Glomerular endothelial cell (primary cell): ENCODE data around the gene CHDH. TPM values are rescaled to one million over a fixed set of nuclear protein-coding genes. Genes with fewer than 3 reads are reported as not detected.

Experiments
- DNase-seq: peaks from one replicate; pipeline ENCODE4 v3.0.0-alpha.2; 2011; ENCODE audit warnings: low read depth, low spot score; ENCODE audit errors: extremely low read depth
- total RNA-seq: library from RNA; depleted of rRNA; stranded (reverse); fragments of >200 nt; gene quantifications from 2 replicates; pipeline ENCODE4 v1.2.3, GENCODE V29; 2015

Gene CHDH
- total RNA-seq, 1 donor from 2014 or later = 0.06 TPM

DNA sequence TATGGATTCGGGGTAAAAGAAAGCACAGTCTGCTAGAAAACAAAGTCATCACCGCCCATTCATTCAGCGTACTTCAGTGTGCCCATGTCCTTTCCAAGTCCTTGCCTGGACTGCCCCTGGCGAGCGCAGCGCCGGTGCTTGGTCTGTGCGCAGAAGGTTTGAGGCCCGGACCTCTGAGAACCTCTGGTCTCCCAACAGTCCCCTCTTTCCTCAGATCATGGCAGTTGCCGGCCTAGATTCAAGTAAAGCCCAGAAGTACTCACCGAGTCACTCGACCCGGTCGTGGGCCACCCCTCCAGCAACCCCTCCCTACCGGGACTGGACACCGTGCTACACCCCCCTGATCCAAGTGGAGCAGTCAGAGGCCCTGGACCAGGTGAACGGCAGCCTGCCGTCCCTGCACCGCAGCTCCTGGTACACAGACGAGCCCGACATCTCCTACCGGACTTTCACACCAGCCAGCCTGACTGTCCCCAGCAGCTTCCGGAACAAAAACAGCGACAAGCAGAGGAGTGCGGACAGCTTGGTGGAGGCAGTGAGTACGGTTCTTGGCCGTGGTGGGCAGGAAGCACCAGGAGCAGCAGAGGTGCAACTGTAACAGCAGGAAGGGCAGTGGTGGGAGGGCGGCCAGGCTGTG is 36.3 kb downstream of the CHDH start:
- DNase-seq = no peak

DNA sequence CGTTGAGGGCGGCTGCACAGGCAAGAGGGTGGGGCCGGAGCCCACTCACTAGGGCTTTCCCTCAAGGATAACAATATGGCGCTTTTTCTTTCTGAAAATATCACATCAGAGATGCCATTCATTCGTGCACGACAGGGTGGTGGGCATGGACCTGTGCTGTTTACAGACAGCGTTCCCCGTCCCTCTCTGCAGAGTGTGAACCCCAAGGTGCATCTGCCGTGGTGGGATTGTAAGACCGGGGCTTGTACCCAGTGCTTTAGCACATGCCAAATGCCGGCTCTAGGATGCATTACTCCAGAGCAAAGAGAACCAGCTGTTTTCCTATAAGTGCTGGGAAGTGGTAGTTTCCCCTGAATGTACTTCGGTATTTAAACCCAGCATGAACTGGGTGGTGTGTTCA is 37.0 kb downstream of the CHDH start:
- no peak for DNase-seq

DNA sequence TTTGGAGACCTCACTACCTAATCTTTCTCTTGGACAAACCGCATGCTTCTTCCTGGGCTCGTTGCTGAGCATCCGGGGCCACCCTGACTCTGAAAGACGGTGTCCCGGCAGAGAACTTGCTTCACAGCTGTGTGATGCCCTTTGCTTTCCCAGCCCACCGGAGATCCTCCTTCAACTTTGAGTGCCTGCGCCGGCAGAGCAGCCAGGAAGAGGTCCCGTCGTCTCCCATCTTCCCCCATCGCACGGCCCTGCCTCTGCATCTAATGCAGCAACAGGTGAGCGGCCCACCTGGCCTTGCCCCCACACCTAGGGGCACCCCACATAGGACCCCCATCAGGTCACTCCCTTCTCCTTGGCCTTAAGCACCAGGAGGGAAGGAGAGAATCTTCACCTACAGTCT is 37.7 kb downstream of the CHDH start:
- DNase-seq = no peak

DNA sequence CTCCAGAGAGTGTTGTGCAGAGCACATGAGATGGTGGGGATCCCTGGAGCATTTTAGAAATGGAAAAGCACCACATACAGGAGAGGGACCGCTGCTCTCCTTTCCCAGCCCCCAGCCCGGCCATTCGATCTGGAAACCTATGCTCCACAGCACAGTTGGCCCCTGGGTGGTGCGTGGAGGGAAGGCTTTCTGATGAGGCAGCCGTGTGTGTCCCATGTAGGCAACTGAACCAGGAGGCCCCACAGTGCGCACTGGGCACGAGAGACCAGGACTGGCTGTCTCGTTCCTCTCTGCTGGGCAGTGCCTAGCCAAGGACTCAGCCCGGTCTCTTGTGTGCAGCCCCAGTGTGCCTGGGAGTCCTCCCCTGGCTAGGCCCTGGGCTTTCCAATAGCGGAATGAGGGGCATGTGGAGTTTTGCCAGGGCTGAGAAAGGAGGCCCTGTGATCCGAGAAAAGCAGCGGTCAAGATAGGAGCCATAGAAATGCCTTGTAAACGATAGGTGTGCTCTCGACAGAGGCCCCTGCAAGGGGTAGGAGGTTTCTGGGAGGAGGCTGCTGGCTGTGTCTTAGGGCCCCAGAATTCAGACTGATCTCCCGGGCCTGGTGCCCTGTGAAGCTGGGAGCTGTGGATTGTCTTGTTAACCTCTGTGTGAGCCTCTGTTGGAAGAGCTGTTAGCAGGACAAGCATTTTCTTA is 39.0 kb downstream of the CHDH start:
- DNase-seq = no peak

DNA sequence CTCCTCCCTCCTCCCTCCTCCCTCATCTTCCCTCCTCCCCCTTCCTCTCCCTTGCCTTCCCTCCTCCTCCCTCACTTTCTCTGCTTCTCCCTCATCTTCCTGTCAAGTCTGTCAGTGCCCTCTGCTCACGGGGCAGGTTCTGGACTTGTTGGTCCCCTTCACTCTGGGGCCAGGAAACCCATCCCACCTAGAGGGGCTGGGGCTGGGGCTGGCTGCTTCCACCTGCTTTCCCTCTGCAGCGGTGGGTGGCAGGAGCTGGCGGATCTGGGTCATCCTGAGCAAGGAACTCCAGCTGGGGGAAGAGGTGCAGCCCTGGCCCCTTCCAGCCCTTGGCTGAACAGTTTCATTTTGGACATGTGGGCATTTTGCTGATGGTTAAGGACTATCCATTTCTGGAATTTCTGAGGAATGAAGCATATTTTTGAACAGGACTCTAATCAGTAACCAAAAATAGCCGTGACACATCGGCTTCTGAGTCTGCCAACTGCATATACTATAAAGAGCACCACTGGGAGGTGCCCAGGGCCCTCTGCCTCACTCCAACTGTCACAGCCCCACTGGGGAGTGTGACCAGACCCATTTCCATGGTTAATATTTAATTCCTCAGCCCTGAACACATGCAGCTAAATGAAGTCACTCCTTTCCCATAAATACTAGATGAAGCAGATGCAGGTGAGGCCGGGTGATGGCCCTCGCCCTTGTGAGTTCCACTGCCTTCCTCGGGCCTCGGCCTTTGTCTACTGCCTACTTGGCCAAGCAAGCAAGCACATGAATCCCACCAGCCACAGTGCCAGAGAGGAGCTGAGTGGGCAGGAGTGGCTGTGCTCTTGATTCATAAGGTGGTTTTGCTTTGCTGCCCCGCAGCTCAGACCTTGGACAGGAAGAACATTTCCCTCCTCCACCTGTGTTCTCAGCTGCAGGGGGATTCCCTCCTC is 39.8 kb downstream of the CHDH start:
- no peak for DNase-seq

- no peak for DNase-seq
Observed at GRCh38 chr3:53805463-53806159, 40.6 kb downstream of the CHDH start.

- no peak for DNase-seq
Observed at GRCh38 chr3:53804697-53805462, 41.3 kb downstream of the CHDH start.

- DNase-seq = no peak
Observed at GRCh38 chr3:53803816-53804695, 42.2 kb downstream of the CHDH start.

DNA sequence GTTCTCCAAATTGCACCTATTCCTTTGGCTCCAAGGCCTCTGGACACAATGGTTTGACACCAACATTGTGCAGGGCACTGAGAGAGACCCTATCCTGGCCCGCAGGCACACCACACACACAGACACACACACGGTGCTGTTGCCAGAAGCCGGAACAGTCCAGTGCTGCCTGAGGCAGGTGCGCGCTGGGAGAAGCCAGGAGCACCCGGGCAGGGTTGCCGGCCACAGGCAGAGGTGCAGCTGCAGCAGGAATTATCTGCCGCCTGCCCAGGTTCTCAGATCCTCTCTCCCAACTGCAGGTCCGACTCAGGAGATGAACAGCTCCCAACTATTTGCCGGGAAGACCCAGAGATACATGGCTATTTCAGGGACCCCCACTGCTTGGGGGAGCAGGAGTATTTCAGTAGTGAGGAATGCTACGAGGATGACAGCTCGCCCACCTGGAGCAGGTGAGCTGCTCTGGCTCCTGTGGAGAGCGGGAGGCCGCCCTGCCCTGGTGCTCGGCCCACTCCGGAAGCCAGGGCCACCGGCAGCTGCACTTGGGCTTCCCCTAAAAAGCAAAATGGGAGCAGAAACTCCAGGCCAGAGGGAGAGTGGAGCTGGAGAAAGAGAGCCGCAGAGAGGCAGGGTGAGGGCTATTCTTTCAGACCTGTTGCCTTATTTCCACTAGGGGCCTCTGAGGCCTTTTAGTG is 42.9 kb downstream of the CHDH start:
- no peak for DNase-seq

DNA sequence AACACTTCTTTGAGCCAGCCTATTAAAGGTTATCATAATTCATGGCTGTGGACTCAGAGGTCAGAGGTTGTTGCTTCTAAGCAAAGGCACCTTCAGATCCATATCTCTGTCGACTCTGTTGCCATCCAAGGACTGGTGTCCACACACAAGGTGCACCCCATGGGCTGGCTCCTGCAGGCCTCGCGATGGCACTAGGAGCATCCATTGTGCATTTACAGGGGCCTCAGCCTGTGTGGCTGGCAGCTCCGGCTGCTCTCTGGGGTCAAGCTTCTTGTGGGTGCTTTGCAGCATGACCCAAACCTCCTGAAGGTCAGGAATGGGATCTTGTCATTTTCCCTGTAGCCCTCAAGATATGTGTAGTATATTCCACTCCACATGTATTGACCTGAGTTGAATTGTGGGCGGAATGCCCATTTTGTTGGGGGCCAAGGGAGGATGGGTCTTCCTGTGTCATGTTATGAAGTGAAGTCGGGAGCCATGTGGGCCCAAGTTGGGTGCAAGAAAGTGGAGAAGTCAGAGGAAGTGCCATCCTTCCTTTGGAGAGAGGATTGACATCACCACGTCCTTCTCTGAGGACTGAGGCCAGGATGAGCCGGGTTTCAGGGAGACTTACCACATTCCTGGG is 43.9 kb downstream of the CHDH start:
- no peak for DNase-seq

- DNase-seq = no peak
Observed at GRCh38 chr3:53801319-53801718, 44.9 kb downstream of the CHDH start.

- no peak for DNase-seq
Observed at GRCh38 chr3:53800041-53800906, 45.9 kb downstream of the CHDH start.

- DNase-seq = no peak
Observed at GRCh38 chr3:53799338-53799865, 46.8 kb downstream of the CHDH start.

DNA sequence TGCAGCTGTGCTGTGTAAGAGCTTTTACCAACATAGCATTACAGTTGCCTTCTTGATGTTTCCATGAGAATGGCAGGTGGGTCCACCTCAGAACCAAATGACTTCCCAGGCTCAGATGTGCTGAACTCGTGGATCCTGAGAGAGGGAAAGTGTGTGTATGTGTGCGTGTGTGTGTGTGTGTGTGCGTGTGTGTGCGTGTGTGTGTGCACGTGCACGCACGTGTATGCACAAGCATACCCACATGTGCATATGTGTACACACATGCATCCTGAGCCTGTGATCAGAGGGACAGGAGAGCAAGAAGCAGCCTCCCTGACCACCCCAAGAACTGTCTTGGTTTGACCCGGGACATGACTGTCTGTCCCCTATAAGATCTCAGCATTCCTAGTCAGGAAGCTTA is 48.1 kb downstream of the CHDH start:
- DNase-seq = no peak

DNA sequence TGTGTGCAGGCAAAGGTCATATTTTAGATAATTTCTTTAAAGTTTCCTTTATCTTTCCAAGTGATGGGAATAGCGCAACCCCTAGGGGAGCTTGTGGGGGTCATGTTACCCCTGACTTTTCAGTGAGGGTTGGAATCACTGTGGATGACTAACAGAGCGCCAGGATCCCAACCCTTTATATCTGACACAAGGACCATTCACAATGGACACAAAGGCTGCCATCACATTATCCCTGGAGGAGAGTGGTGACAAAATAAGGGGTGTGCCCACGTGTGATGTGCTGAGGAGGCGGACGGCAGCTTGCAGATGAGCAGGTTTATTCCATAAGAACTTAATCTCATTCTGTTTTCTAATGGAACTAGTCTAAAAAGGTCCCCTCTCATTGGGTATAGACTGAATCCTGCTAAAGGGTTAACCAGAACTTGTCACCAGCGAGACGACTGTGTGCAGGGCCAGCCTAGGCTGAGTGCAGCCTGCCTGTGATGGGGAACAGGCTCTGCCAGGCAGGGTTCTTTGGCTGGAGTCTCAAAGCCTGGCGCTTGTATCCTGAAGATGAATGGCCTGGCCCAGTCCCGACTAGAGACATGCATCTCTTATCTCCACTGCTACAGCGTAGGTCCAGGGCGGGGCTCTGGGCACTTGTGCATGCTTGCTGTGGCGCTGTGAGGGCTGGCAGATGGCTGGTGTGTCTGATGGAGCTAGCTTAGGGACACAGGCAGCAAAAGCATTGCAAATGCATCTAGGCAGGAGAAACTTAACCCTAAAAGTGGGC is 50.2 kb downstream of the CHDH start:
- no peak for DNase-seq

DNA sequence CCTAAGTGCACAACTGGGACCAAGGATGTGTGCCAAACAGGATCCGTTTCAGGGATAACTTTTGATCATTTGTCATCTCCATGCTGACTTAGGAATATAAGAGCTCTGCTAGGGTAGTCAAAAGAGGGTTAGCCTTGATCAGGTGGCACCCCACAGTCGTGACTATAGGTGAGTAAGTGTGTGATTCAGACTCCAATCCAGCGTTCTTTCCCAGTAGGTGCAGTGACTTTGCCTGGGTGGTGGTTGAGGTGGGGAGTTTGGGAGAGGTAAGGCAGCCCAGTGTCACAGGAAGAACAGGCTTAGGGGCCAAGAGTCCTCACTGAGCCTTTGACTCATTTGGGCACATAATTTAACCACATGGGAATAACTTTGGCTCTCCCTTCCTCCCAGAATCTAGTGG is 51.0 kb downstream of the CHDH start:
- DNase-seq = no peak
